Stimulated activated CD4-positive, alpha-beta T cell treated with anti-CD3 and anti-CD28 coated beads, Interleukin-15, amount 100 ng/mL, for 24 hours (primary cell): Measurements from ENCODE around the gene DHX40.
"Not testable (repeated sequence)": the region's sequence is repeated elsewhere in the genome, so short reads cannot be mapped to it uniquely, and the experiment has no call there.

Source experiments
- DNase-seq: peaks from one replicate; pipeline ENCODE4 v3.0.0-alpha.2; 2020

Gene DHX40

GRCh38 chr17:59633658-59634359, 68.4 kb downstream of the DHX40 start:
- no peak for DNase-seq

- no peak for DNase-seq
Observed at GRCh38 chr17:59634632-59635541, 69.5 kb downstream of the DHX40 start.

- no peak for DNase-seq
Observed at GRCh38 chr17:59637611-59638310, 72.4 kb downstream of the DHX40 start.

GRCh38 chr17:59638553-59638952, 73.1 kb downstream of the DHX40 start:
- DNase-seq: no peak

- DNase-seq: peak; percentile 12
Observed at GRCh38 chr17:59641799-59642484, 76.5 kb downstream of the DHX40 start.

- DNase-seq: no peak
Observed at GRCh38 chr17:59642565-59642964, 77.2 kb downstream of the DHX40 start.

- DNase-seq: no peak
Observed at GRCh38 chr17:59643159-59644140, 78.0 kb downstream of the DHX40 start.

- no peak for DNase-seq
Observed at GRCh38 chr17:59647288-59647687, 81.9 kb downstream of the DHX40 start.

- DNase-seq: no peak
Observed at GRCh38 chr17:59649886-59650285, 84.5 kb downstream of the DHX40 start.

- DNase-seq: no peak
Observed at GRCh38 chr17:59650642-59651041, 85.2 kb downstream of the DHX40 start.

GRCh38 chr17:59651346-59651745, 85.9 kb downstream of the DHX40 start:
- no peak for DNase-seq

GRCh38 chr17:59652119-59652518, 86.7 kb downstream of the DHX40 start:
- DNase-seq: no peak

GRCh38 chr17:59656624-59657023, 91.2 kb downstream of the DHX40 start:
- DNase-seq: not testable (repeated sequence)
